Retina (tissue), 1 donor: Measurements from ENCODE around the gene SLCO1B3.
"Not testable (repeated sequence)": the region's sequence is repeated elsewhere in the genome, so short reads cannot be mapped to it uniquely, and the experiment has no call there.

Source experiments
- DNase-seq: peaks from one replicate; pipeline ENCODE4 v3.0.0-alpha.2; 2016

The SLCO1B3 gene, protein sequence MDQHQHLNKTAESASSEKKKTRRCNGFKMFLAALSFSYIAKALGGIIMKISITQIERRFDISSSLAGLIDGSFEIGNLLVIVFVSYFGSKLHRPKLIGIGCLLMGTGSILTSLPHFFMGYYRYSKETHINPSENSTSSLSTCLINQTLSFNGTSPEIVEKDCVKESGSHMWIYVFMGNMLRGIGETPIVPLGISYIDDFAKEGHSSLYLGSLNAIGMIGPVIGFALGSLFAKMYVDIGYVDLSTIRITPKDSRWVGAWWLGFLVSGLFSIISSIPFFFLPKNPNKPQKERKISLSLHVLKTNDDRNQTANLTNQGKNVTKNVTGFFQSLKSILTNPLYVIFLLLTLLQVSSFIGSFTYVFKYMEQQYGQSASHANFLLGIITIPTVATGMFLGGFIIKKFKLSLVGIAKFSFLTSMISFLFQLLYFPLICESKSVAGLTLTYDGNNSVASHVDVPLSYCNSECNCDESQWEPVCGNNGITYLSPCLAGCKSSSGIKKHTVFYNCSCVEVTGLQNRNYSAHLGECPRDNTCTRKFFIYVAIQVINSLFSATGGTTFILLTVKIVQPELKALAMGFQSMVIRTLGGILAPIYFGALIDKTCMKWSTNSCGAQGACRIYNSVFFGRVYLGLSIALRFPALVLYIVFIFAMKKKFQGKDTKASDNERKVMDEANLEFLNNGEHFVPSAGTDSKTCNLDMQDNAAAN

DNA sequence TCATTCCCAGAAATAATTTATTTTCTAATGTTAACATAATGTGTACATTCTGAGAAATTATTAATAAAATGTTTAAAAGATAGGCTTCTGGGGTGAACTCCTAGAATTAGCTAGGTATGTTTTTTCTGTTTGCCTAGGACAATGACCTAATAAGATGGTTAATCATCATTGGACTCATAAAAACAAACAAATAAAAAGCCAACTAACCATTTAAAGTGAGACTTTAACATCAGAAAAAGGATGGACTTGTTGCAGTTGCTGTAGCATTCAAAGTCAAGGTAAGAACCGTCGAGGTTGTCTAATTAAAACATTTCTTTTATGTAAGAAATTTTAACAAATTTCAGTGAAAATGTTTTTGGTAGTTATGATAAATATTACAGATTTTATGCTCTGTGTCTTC, at the start of gene SLCO1B3:
TSS of gene SLCO1B3 (plus strand) at position 219 of the 400 bp plus-strand sequence. CDS start 5,034 bp downstream, outside the sequence.
- DNase-seq = no peak

- no peak for DNase-seq
These were observed 33.1 kb upstream of the SLCO1B3 start for GRCh38 chr12:20777420-20777819.

DNA sequence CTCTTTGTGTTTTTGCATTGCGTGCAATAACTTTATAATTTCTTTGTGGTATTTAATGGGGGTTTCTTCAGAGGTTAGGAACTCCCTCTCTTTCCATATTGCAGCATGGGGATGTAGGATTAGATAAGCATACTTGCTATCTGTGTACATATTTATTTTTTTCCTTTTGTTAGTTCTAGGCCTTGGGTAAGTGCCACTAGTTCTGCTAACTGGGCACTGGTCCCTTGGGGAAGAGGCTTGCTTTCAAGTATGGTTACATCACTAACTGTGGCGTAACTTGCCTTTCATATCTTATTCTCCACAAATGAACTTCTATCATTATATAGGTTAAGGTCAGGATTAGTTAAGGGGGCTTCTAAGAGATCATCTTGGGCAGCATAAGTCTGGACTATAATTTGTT, 31.5 kb upstream of the SLCO1B3 start:
- no peak for DNase-seq

GRCh38 chr12:20779971-20780370, 30.5 kb upstream of the SLCO1B3 start:
- DNase-seq = not testable (repeated sequence)

DNA sequence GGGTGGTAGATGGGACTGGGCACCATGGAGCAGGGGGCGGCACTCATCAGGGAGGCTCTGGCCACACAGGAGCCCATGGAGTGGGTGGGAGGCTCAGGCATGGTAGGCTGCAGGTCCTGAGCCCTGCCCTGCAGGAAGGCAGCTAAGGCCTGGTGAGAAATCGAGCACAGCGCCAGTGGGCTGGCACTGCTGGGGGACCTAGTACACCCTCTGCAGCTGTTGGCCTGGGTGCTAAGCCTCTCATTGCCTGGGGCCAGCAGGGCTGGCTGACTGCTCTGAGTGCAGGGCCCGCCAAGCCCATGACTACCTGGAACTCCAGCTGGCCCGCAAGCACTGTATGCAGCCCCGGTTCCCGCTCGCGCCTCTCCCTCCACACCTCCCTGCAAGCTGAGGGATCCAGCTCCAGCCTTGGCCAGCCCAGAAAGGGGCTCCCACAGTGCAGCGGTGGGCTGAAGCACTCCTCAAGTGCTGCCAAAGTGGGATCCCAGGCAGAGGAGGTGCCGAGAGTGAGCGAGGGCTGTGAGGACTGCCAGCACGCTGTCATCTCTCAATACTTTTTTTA, 26.6 kb upstream of the SLCO1B3 start:
- DNase-seq = not testable (repeated sequence)

- DNase-seq = no peak
These were observed 17.5 kb upstream of the SLCO1B3 start for GRCh38 chr12:20792971-20793370.

DNA sequence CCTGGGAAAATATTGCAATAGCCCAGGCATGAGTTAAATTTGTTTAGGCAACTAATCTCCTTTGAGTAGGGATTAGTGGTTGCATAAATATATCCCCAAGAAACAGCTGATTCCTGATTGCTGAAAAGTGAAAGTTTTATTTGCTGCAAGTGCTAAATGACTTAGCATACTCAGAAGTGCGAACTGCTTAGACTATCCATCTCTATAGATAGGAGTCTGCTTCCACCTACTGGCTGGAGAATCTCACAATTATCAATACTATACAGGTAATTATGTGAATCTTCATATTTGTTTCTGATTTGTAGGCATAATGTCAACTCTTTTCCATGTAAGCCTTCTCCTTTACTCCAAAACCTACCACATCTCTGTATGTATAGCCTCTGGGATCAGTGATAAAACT, 12.0 kb upstream of the SLCO1B3 start:
- no peak for DNase-seq

DNA sequence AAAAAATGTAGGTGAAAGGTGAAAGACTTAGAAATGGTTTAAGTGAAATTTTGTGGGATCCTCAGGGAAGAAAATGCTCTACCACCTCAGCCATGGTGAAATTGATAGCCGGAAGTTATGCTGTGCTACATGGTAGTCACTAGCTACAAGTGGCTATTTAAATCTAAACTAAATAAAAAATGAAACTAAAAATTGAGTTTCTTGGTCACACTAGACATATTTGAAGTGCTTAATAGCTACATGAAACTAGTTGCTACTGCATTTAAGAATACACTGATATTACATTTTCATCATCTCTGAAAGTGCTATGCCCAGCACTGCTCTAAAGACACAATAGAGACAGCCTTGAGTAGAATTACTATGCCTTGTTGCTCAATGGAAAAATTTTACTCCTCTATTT, 10.3 kb upstream of the SLCO1B3 start:
- DNase-seq = no peak

GRCh38 chr12:20801035-20801434, 9.5 kb upstream of the SLCO1B3 start:
- no peak for DNase-seq

DNA sequence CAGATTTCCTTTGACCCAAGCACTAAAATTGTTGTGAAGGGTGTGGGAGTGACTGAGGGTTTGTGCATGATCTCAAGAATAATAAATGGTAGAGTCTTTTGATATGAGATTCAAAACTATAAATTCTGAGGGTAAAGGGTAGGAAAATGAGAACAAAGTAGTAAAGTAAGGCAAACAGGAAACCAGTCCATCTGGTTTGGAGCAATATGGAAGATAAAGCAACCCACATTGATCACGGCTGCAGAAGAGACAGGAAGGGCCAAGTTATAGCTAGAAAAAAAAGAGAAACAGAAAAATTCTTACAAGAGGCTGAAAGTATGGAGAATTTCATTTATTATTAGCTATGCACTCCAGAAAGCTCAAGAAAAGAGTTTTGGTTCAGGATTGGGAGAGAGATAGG, 4.6 kb upstream of the SLCO1B3 start:
- no peak for DNase-seq

GRCh38 chr12:20807192-20808080, 3.1 kb upstream of the SLCO1B3 start:
- no peak for DNase-seq

- no peak for DNase-seq
These were observed 2.0 kb upstream of the SLCO1B3 start for GRCh38 chr12:20808521-20808920.

DNA sequence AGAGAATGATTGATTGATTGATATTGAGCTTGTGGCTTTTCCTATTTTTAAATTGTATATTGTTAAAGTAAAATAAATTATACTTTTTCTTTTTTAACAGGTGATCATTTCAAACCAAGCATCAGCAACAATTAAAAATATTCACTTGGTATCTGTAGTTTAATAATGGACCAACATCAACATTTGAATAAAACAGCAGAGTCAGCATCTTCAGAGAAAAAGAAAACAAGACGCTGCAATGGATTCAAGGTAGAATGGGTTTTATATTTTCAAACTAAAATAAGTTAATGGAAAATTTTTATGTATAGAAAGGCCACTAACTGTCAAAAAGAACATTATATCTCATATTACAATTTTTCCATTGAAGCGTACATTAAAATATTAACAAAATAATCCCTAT, 5.1 kb downstream of the SLCO1B3 start:
- DNase-seq = no peak

DNA sequence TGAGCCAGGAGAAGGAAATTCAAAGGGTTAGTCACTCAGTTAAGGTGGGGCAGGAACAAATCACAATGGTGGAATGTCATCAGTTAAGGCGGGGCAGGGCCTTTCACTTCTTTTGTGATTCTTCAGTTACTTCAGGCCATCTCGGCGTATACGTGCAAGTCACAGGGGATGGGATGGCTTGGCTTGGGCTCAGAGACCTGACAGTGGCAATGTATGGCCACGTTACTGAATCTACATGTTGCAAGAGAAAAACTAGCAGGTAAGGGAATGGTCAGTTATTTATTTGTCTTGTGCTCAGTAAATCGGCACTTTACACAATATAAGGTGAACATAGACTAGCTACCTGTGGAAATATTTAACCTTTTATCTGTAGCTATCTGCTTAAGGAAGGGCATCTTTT, 11.9 kb downstream of the SLCO1B3 start:
- DNase-seq = no peak

DNA sequence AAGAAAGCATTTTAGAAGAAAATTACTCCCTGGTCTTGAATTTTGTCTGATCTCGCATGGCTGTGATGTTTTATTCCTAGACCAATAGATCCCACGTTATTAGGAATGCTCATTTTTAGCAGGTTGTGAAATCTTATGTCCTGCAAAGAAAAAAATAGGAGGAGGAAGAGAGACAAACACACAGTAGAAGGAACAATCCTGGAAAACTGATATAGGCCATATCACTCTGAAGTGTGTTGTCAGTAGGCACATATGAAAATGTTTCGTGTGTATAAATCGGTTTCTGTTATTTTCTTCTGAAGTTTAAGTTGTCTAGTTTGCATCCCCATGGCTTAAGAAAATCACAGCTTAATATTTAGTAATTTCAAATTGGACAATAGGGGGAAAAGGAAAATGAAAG, 12.4 kb downstream of the SLCO1B3 start:
- DNase-seq = no peak

DNA sequence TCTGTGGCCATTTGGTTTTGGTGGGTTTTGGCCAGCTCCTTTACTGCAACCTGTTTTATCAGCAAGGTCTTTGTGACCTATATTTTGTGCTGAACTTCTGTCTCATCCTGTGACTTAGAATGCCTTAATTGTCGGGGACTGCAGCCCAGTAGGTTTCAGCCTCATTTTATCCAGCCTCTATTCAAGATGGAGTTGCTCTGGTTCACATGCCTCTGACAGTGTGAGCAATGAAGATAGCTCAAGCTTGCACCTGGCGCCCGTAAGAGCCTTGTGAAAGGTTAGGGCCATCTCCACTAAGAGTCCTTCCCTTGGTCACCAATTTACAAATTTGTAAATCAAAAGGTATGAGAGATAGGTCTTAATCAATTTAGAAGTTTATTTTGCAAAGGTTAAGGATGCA, 19.4 kb downstream of the SLCO1B3 start:
- DNase-seq = no peak

GRCh38 chr12:20830456-20830855, 20.0 kb downstream of the SLCO1B3 start:
- DNase-seq = no peak

DNA sequence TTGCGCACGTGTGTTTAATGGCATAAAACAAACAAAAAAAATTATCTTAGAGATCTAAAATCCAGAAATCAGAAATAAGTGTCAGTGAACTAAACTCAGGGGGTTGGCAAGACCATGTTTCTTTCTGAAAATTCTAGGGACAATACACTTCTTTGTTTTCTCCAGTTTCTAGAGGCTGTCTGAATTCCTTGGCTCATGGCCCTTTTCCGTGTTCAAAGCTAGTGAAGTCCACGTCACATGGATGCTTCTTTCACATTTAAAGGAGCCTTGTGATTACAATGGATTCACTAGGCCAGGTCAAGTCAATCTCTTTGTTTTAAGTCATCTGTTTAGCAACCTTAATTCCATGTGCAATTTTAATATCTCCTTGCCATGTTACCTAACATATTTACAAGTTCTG, 22.4 kb downstream of the SLCO1B3 start:
- DNase-seq = no peak

DNA sequence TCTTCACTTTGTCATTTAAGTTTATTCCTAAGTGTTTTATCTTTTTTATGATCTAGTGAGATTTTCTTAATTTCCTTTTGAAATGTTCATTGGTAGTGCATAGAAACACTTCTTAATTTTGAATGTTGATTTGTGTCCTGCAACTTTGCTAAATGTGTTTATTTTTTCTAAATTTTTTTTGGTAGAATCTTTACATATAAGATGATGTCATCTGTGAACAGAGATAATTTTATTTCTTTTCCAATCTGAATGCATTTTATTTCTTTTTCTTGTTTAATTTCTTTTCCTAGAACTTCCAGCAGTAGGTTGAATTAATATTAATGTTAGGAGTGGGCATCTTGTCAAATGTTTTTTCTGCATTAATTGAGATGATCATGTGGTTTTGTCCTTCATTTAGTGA, 42.1 kb downstream of the SLCO1B3 start:
- no peak for DNase-seq

DNA sequence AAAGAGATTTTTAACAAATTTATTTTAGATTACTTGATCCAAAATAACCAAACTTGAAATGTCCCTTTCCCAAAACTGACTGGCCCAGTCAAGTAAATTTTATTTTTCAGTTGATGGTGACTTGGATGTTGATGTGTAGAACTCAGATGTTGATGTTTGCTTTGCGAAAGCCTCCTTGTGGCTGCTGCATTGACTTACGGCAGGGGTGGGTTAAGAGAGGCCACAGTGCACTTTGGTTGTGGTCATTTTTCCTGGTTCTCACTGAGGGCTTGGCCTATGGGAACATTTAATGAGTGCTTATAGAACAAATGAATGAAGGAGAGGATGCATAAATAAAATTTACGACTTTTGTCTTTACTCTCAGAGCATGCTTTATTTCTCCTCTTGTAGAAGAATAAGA, 52.6 kb downstream of the SLCO1B3 start:
- no peak for DNase-seq

- DNase-seq = no peak
These were observed 55.4 kb downstream of the SLCO1B3 start for GRCh38 chr12:20865873-20866272.

DNA sequence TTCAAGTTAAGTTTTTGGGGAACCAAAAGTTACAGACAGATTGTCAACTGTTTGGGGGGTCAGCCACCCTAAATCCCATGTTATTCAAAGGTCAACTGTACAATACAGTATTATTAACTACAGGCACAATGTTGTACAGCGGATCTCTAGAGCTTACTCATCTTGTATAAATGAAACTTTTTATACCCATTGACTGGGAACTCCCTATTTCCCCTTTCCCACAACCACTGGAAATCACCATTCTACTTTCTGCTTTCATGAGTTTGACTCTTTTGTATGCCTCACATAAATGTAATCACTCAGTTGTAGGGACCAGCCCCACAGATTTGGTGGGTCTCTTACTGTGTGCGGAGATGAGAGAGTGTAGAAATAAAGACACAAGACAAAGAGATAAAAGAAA, 57.8 kb downstream of the SLCO1B3 start:
- no peak for DNase-seq

GRCh38 chr12:20883288-20883687, 72.8 kb downstream of the SLCO1B3 start:
- no peak for DNase-seq
